GM13976 (cell line): ENCODE results near the gene SCD.

ENCODE experiments used
- DNase-seq: peaks from one replicate; pipeline ENCODE4 v3.0.0; 2012; ENCODE audit warnings: low spot score
- CTCF ChIP-seq: IDR thresholded peaks from 2 replicates; pipeline ENCODE4 v1.5.1; 2012; ENCODE audit warnings: borderline replicate concordance, mild to moderate bottlenecking; ENCODE audit not compliant: insufficient read depth; ENCODE audit errors: extremely low read depth, missing control alignments, control extremely low read depth
- in situ Hi-C: fragments of 300-500 bp; cut with MboI; formaldehyde crosslinking; loops from one replicate; pipeline ENCODE4 v1.12.0; 2022; ENCODE audit warnings: low sequenced_read_pairs, mixed read lengths, inconsistent platforms; ENCODE audit not compliant: unreplicated experiment

SCD gene

GRCh38 chr10:100311298-100311697 lies 35.7 kb upstream of the SCD start:
- in situ Hi-C loops, result no loop called here
- DNase-seq, result no peak
- no peak for TF ChIP-seq CTCF

DNA sequence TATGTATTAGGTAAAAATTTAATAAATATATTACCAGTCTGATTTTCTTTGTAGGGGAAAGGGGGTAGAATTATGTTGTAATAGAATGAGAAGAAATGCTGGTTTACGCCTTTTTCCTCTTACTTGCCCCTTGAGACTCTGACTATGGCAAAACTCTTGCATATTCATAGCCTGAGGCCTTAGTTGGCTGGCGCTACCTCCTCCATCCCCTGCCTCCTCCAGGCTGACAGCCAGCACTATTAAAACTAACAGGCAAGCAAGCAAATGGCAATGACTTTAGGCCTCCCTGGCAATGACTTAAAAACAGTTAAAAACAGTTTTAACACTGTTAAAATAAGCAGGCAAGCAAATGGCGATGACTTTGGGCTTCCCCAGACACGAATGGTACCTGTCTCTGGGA lies 31.4 kb upstream of the SCD start:
- no peak for TF ChIP-seq CTCF
- DNase-seq, result no peak
- in situ Hi-C loops, result no loop called here

DNA sequence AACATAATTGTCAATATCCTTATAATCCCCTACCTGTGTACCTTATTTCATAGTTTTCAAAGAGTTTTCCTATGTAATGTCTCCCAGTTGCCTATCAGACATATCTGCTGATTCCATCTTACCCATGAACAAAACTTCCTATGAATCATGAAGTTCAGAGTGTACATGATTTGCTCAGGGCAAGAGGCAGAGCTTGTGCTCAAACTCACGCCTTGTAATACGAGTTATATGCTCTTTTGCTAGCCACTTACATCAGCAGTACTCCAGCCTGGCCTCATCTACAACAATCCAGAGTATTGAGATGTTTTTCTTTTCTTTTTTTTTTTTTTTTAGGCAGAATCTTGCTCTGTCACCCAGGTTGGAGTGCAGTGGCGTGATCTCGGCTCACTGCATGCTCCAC lies 28.8 kb upstream of the SCD start:
- in situ Hi-C loops, result no loop called here
- no peak for DNase-seq
- TF ChIP-seq CTCF, result no peak

DNA sequence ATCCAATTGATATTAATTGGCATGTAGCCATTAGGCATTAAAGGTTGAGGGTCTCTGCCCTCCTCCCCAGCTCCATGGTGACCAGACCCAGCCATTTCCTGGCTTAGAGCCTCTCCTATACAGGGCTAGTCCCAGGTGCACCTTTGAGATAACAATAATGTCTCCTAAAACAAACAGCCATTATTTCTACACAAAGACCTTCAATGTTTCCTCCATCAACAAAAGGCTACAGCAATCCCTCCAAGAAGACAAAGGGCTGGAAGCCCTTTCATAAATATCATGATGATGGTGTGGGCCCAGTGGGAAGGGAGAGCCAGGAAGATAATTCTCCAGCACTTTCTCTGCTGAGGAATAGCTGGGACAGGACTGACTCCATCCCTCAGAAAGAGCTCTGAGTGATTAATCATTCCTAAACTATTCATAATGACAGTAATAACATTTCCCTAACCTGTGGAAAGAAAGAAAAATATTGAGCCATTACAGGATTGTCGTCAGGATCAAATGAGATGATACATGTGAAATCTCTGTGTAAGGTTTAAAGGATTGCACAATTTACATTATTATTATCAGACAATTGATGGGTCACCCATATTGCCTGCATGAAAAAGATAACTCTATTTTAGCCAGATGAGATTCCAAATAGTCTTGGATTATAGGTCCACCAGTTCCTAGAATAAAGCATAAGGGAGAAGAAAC lies 27.2 kb upstream of the SCD start:
- DNase-seq, result no peak
- in situ Hi-C loops, result no loop called here
- no peak for TF ChIP-seq CTCF

- no peak for DNase-seq
- TF ChIP-seq CTCF, result no peak
- in situ Hi-C loops, result no loop called here
Measured at GRCh38 chr10:100325158-100325557, 21.9 kb upstream of the SCD start.

GRCh38 chr10:100327007-100327717 lies 19.9 kb upstream of the SCD start:
- in situ Hi-C loops, result no loop called here
- DNase-seq, result peak; percentile 81
- TF ChIP-seq CTCF, result no peak
